Activated CD4-positive, CD25-positive, alpha-beta regulatory T cell treated with anti-CD3 and anti-CD28 coated beads, Interleukin-2, amount 50 U/mL, for 16 hours (primary cell): ENCODE results near the gene FUT8.
"Not testable (repeated sequence)": the region's sequence is repeated elsewhere in the genome, so short reads cannot be mapped to it uniquely, and the experiment has no call there.

Experiments
- DNase-seq: peaks from one replicate; pipeline ENCODE4 v3.0.0-alpha.2; 2020; ENCODE audit warnings: low read depth, low spot score

FUT8 gene

GRCh38 chr14:65449647-65450046 lies 37.1 kb downstream of the FUT8 start:
- DNase-seq, result no peak

GRCh38 chr14:65453807-65454480 lies 41.4 kb downstream of the FUT8 start:
- DNase-seq, result no peak

- no peak for DNase-seq
These were observed 43.7 kb downstream of the FUT8 start for GRCh38 chr14:65456247-65456646.

- no peak for DNase-seq
These were observed 49.2 kb downstream of the FUT8 start for GRCh38 chr14:65461730-65462129.

GRCh38 chr14:65462411-65462810 lies 49.9 kb downstream of the FUT8 start:
- no peak for DNase-seq

GRCh38 chr14:65465584-65465983 lies 53.1 kb downstream of the FUT8 start:
- DNase-seq, result no peak

- DNase-seq, result not testable (repeated sequence)
These were observed 55.4 kb downstream of the FUT8 start for GRCh38 chr14:65467926-65468325.

- no peak for DNase-seq
These were observed 57.4 kb downstream of the FUT8 start for GRCh38 chr14:65469903-65470302.

- no peak for DNase-seq
These were observed 57.9 kb downstream of the FUT8 start for GRCh38 chr14:65470404-65470880.

- no peak for DNase-seq
These were observed 58.7 kb downstream of the FUT8 start for GRCh38 chr14:65471038-65471878.

- no peak for DNase-seq
These were observed 59.7 kb downstream of the FUT8 start for GRCh38 chr14:65472189-65472588.

- no peak for DNase-seq
These were observed 63.9 kb downstream of the FUT8 start for GRCh38 chr14:65476273-65476941.

- no peak for DNase-seq
These were observed 64.4 kb downstream of the FUT8 start for GRCh38 chr14:65476942-65477318.

GRCh38 chr14:65478017-65478416 lies 65.5 kb downstream of the FUT8 start:
- no peak for DNase-seq

- no peak for DNase-seq
These were observed 66.1 kb downstream of the FUT8 start for GRCh38 chr14:65478596-65478995.

GRCh38 chr14:65479386-65479785 lies 66.9 kb downstream of the FUT8 start:
- no peak for DNase-seq

- no peak for DNase-seq
These were observed 70.4 kb downstream of the FUT8 start for GRCh38 chr14:65482757-65483438.

GRCh38 chr14:65483647-65484046 lies 71.1 kb downstream of the FUT8 start:
- no peak for DNase-seq

- no peak for DNase-seq
These were observed 73.0 kb downstream of the FUT8 start for GRCh38 chr14:65485516-65485915.

GRCh38 chr14:65486863-65487262 lies 74.3 kb downstream of the FUT8 start:
- no peak for DNase-seq

GRCh38 chr14:65487783-65488494 lies 75.4 kb downstream of the FUT8 start:
- DNase-seq, result no peak
